HL-60 (cell line): ENCODE data around the gene COPS6.
A peak's percentile ranks its signal among the peaks of the same experiment; 100 is the strongest.

Experiments used
- DNase-seq, 2 experiments: peaks; one replicate each; pipeline ENCODE4 v3.0.0-alpha.2; 2010 to 2020; ENCODE audit warnings: low read depth in 1 of 2, low spot score in 1 of 2
- H3K27ac ChIP-seq: fragments of 250-450 bp; sonication (Bioruptor Pico); replicated peaks from 2 replicates; pipeline ENCODE4 v1.5.1; 2020; ENCODE audit warnings: mild to moderate bottlenecking, moderate library complexity
- H3K27me3 ChIP-seq: fragments of 250-450 bp; sonication (Bioruptor Pico); 2 replicates; pipeline ENCODE4 v1.5.1; 2021; ENCODE audit warnings: mild to moderate bottlenecking, moderate library complexity; ENCODE audit not compliant: insufficient read depth, poor library complexity, severe bottlenecking
- H3K4me3 ChIP-seq: replicated peaks from 2 replicates; pipeline ENCODE4 v1.5.1; 2011; ENCODE audit warnings: mild to moderate bottlenecking, control low read depth, low read length; ENCODE audit not compliant: insufficient read depth
- CTCF ChIP-seq: IDR thresholded peaks from one replicate; pipeline ENCODE4 v1.5.1; 2011; ENCODE audit warnings: low read length, control low read depth, inconsistent platforms; ENCODE audit not compliant: insufficient read depth
- GABPA ChIP-seq: IDR thresholded peaks from 2 replicates; pipeline ENCODE4 v1.6.1; 2012; ENCODE audit warnings: low read depth
- POLR2AphosphoS5 ChIP-seq: IDR thresholded peaks from 2 replicates; pipeline ENCODE4 v1.6.1; 2012; ENCODE audit warnings: low read depth
- REST ChIP-seq: IDR thresholded peaks from 2 replicates; pipeline ENCODE4 v1.6.1; 2012; ENCODE audit warnings: low read depth; ENCODE audit not compliant: insufficient replicate concordance
- SPI1 ChIP-seq: IDR thresholded peaks from 2 replicates; pipeline ENCODE4 v1.6.1; 2012; ENCODE audit warnings: low read depth, mild to moderate bottlenecking, borderline replicate concordance

Gene COPS6

GRCh38 chr7:100101016-100101862 lies 12.5 kb downstream of the COPS6 start, which contains the start of the genes AP4M1 and MCM7:
Gene AP4M1, plus strand, starts transcription at chr7:100101643. Its CDS starts 72 bp downstream, at chr7:100101715.
Gene MCM7, minus strand, starts transcription at chr7:100101397. Its CDS starts 103 bp downstream, at chr7:100101294.
- peak within 1 kb of the TSS; percentile 97 for H3K4me3 ChIP-seq
- TF ChIP-seq POLR2AphosphoS5 (peak; percentile 93), SPI1 (no peak), REST (peak; percentile 49), CTCF (no peak), GABPA (0 out of 2 replicates have a peak, but pooled peaks have one; percentile 27)

GRCh38 chr7:100102950-100103840 lies 14.4 kb downstream of the COPS6 start:
- TF ChIP-seq SPI1 (no peak), POLR2AphosphoS5 (no peak), GABPA (no peak)
- H3K4me3 ChIP-seq: no peak overlapping the region

More at GRCh38 chr7:100101016-100101862, 12.5 kb downstream of the COPS6 start, which contains the start of the genes AP4M1 and MCM7:
- Histone ChIP-seq H3K27ac (peak within 1 kb of the TSS; percentile 100), H3K27me3 (no peaks in the 10 kb centered on the region)
- peak; percentile 98 to 100 for DNase-seq

GRCh38 chr7:100105534-100105933 lies 16.8 kb downstream of the COPS6 start:
- Histone ChIP-seq H3K4me3 (no peak overlapping the region), H3K27ac (no peak overlapping the region), H3K27me3 (no peaks in the 10 kb centered on the region)
- TF ChIP-seq SPI1: no peak
- TF ChIP-seq REST: no peak
- TF ChIP-seq CTCF: no peak
- no peak for TF ChIP-seq POLR2AphosphoS5
- no peak for TF ChIP-seq GABPA
- DNase-seq: no peak

More at GRCh38 chr7:100102950-100103840, 14.4 kb downstream of the COPS6 start:
- H3K27ac ChIP-seq: no peak overlapping the region
- no peaks in the 10 kb centered on the region for H3K27me3 ChIP-seq
- no peak for DNase-seq
